Panc1 (cell line): ENCODE measurements around the gene AUP1. TPM values are rescaled to one million over a fixed set of nuclear protein-coding genes. Genes with fewer than 3 reads are reported as not detected.

Source experiments
- ATAC-seq: fragments of 200-7000 bp; cut with Tn5 transposase; 2 replicates; pipeline ENCODE4 v1.9.1; 2020; ENCODE audit warnings: mild to moderate bottlenecking, moderate library complexity
- BruUV-seq: library from RNA; stranded (reverse); fragments of 400-500 nt; replicated peaks from 2 replicates; lab custom pipeline; 2021; lab: Mats Ljungman, UMichigan
- CTCF ChIA-PET: fragments of 300-600 bp; sonication (Branson Sonifier 250); formaldehyde crosslinking; loops from one replicate; lab custom pipeline; 2022; ENCODE audit warnings: antibody characterized with exemption; lab: Charles Lee
- POLR2A ChIA-PET: fragments of 300-600 bp; sonication (Branson Sonifier 250); formaldehyde crosslinking; loops from one replicate; lab custom pipeline; 2022; ENCODE audit warnings: antibody characterized with exemption; lab: Charles Lee
- DNase-seq: peaks from one replicate; pipeline ENCODE4 v3.0.0-alpha.2; 2010; ENCODE audit warnings: low read depth, low spot score
- H3K27ac ChIP-seq: 2 replicates; pipeline ENCODE4 v1.5.1; 2011; ENCODE audit warnings: mild to moderate bottlenecking, low read length, inconsistent platforms
- H3K27me3 ChIP-seq: fragments of 200-500 bp; sonication (Bioruptor generic); 2 replicates; pipeline ENCODE4 v1.6.0; 2014; ENCODE audit warnings: low read length, inconsistent platforms; ENCODE audit not compliant: control insufficient read depth, insufficient read depth
- H3K36me3 ChIP-seq: fragments of 200-500 bp; sonication (Bioruptor generic); 2 replicates; pipeline ENCODE4 v1.5.1; 2014; ENCODE audit warnings: inconsistent platforms, mild to moderate bottlenecking, low read length, moderate library complexity; ENCODE audit not compliant: control insufficient read depth, insufficient read depth
- H3K4me1 ChIP-seq: 2 replicates; pipeline ENCODE4 v1.5.1; 2011; ENCODE audit warnings: inconsistent platforms, mild to moderate bottlenecking, low read length, moderate library complexity; ENCODE audit not compliant: control insufficient read depth, insufficient read depth
- H3K4me3 ChIP-seq, 2 experiments: 2 replicates each; pipeline ENCODE4 v1.5.1; 2011 to 2012; ENCODE audit warnings: low read depth in 2 of 2, low read length in 2 of 2, mild to moderate bottlenecking in 2 of 2, inconsistent platforms in 1 of 2, moderate library complexity in 1 of 2
- H3K9me3 ChIP-seq: fragments of 200-500 bp; sonication (Bioruptor generic); 2 replicates; pipeline ENCODE4 v1.5.1; 2014; ENCODE audit warnings: low read depth, mild to moderate bottlenecking, inconsistent platforms, low read length, moderate library complexity; ENCODE audit not compliant: control insufficient read depth, insufficient read depth
- POLR2AphosphoS5 ChIP-seq: IDR thresholded peaks from 2 replicates; pipeline ENCODE4 v1.6.1; 2012; ENCODE audit warnings: mild to moderate bottlenecking, low read depth, low read length, moderate library complexity
- SIN3A ChIP-seq: IDR thresholded peaks from 2 replicates; pipeline ENCODE4 v1.6.1; 2012; ENCODE audit warnings: low read depth, mild to moderate bottlenecking, low read length, moderate library complexity, borderline replicate concordance; ENCODE audit not compliant: insufficient read depth
- TCF7L2 ChIP-seq: IDR thresholded peaks from 2 replicates; pipeline ENCODE4 v1.6.1; 2011; ENCODE audit warnings: mild to moderate bottlenecking, low read depth, low read length, inconsistent platforms
- in situ Hi-C: cut with HindIII; loops from 2 replicates; pipeline ENCODE4 v1.10.0; 2016; ENCODE audit warnings: low sequenced_read_pairs, low pct_unique_long_range_greater_than_20kb
- intact Hi-C: fragments of 100-400 bp; cut with micrococcal nuclease; formaldehyde crosslinking; loops from one replicate; pipeline ENCODE4 v1.10.0; 2022; ENCODE audit not compliant: unreplicated experiment
- total RNA-seq: library from RNA; stranded (reverse); gene quantifications from one replicate; pipeline ENCODE4 v1.2.1, GENCODE V29; 2021; ENCODE audit not compliant: unreplicated experiment
- TF ChIP-seq, protein P1 (sequence below), 2 experiments: IDR thresholded peaks; 2 replicates each; pipeline ENCODE4 v1.6.1; 2011 to 2012; ENCODE audit warnings: low read depth in 2 of 2, control low read depth in 1 of 2, low read length in 1 of 2, mild to moderate bottlenecking in 1 of 2, moderate library complexity in 1 of 2; ENCODE audit not compliant: insufficient read depth in 1 of 2
- TF ChIP-seq, protein P2 (sequence below): fragments of 450-650 bp; IDR thresholded peaks from 2 replicates; pipeline ENCODE4 v1.5.1; 2017; ENCODE audit warnings: mild to moderate bottlenecking

Gene AUP1
- total RNA-seq, 1 experiment from 2014 or later: 142 TPM

GRCh38 chr2:74548285-74548899, 18.9 kb upstream of the AUP1 start:
- Histone ChIP-seq H3K36me3 (no peaks in the 10 kb centered on the region), H3K4me1 (peaks cover 18% of the 10 kb centered on the region), H3K4me3 (peak overlapping the region; percentile 70 to 80), H3K9me3 (no peaks in the 10 kb centered on the region), H3K27me3 (no peaks in the 10 kb centered on the region; the same call in 1 of the 2 replicates), H3K27ac (peak overlapping the region; percentile 73)
- DNase-seq (no peak), ATAC-seq (no peak)
- ChIA-PET POLR2A (no interaction called here), CTCF (interaction anchor here (0.7 kb wide), 2 partner anchors 49 to 64 kb away, joined by 3 to 4 read pairs; partner anchors contain the start of gene LBX2)
- BruUV-seq: no TSS peak
- TF ChIP-seq, protein P1, sequence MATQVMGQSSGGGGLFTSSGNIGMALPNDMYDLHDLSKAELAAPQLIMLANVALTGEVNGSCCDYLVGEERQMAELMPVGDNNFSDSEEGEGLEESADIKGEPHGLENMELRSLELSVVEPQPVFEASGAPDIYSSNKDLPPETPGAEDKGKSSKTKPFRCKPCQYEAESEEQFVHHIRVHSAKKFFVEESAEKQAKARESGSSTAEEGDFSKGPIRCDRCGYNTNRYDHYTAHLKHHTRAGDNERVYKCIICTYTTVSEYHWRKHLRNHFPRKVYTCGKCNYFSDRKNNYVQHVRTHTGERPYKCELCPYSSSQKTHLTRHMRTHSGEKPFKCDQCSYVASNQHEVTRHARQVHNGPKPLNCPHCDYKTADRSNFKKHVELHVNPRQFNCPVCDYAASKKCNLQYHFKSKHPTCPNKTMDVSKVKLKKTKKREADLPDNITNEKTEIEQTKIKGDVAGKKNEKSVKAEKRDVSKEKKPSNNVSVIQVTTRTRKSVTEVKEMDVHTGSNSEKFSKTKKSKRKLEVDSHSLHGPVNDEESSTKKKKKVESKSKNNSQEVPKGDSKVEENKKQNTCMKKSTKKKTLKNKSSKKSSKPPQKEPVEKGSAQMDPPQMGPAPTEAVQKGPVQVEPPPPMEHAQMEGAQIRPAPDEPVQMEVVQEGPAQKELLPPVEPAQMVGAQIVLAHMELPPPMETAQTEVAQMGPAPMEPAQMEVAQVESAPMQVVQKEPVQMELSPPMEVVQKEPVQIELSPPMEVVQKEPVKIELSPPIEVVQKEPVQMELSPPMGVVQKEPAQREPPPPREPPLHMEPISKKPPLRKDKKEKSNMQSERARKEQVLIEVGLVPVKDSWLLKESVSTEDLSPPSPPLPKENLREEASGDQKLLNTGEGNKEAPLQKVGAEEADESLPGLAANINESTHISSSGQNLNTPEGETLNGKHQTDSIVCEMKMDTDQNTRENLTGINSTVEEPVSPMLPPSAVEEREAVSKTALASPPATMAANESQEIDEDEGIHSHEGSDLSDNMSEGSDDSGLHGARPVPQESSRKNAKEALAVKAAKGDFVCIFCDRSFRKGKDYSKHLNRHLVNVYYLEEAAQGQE (IDR thresholded peaks at IDR 0.05; ENCODE audit: insufficient read depth in 1 of 2, low read depth in 2 of 2, low read length in 1 of 2): no peak
- TF ChIP-seq TCF7L2 (no peak; the same call in 1 of the 2 replicates), SIN3A (no peak), POLR2AphosphoS5 (no peak)
- TF ChIP-seq, protein P2, sequence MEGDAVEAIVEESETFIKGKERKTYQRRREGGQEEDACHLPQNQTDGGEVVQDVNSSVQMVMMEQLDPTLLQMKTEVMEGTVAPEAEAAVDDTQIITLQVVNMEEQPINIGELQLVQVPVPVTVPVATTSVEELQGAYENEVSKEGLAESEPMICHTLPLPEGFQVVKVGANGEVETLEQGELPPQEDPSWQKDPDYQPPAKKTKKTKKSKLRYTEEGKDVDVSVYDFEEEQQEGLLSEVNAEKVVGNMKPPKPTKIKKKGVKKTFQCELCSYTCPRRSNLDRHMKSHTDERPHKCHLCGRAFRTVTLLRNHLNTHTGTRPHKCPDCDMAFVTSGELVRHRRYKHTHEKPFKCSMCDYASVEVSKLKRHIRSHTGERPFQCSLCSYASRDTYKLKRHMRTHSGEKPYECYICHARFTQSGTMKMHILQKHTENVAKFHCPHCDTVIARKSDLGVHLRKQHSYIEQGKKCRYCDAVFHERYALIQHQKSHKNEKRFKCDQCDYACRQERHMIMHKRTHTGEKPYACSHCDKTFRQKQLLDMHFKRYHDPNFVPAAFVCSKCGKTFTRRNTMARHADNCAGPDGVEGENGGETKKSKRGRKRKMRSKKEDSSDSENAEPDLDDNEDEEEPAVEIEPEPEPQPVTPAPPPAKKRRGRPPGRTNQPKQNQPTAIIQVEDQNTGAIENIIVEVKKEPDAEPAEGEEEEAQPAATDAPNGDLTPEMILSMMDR: no peak
- intact Hi-C loops (no loop called here), in situ Hi-C loops (no loop called here)

- in situ Hi-C loops (no loop called here), intact Hi-C loops (no loop called here)
- BruUV-seq: no TSS peak
- Histone ChIP-seq H3K27me3 (no peaks in the 10 kb centered on the region; the same call in 1 of the 2 replicates), H3K27ac (no peak overlapping the region), H3K36me3 (no peaks in the 10 kb centered on the region), H3K4me1 (peaks cover 11% of the 10 kb centered on the region), H3K9me3 (no peaks in the 10 kb centered on the region), H3K4me3 (no peak overlapping the region)
- ChIA-PET POLR2A (no interaction called here), CTCF (no interaction called here)
- TF ChIP-seq, protein P2: no peak
- TF ChIP-seq POLR2AphosphoS5 (no peak), TCF7L2 (no peak), SIN3A (no peak)
- TF ChIP-seq, protein P1 (IDR thresholded peaks at IDR 0.05; ENCODE audit: insufficient read depth in 1 of 2, low read depth in 2 of 2, low read length in 1 of 2): no peak
- ATAC-seq: no peak
- DNase-seq: no peak
Measured at GRCh38 chr2:74546004-74546403, 16.5 kb upstream of the AUP1 start.
